HCT116 (cell line): ENCODE results near the gene DENND1A. TPM values are rescaled to one million over a fixed set of nuclear protein-coding genes. Genes with fewer than 3 reads are reported as not detected.

Source experiments
- ATAC-seq: fragments of 200-7000 bp; cut with Tn5 transposase; 2 replicates; pipeline ENCODE4 v1.9.1; 2020; ENCODE audit warnings: mild to moderate bottlenecking, moderate library complexity
- BruUV-seq: library from RNA; stranded (reverse); fragments of 400-500 nt; replicated peaks from 2 replicates; lab custom pipeline; 2021; lab: Mats Ljungman, UMichigan
- CTCF ChIA-PET: fragments of 300-600 bp; sonication (Branson Sonifier 250); formaldehyde crosslinking; loops from one replicate; lab custom pipeline; 2021; ENCODE audit warnings: antibody characterized with exemption; lab: Charles Lee
- POLR2A ChIA-PET: fragments of 300-600, 350-600 bp; sonication (Branson Sonifier 250); formaldehyde crosslinking; loops from one replicate; lab custom pipeline; 2021; ENCODE audit warnings: antibody characterized with exemption; lab: Charles Lee
- RAD21 ChIA-PET, 2 experiments: fragments of 300-600 bp; sonication (Branson Sonifier 250); formaldehyde crosslinking; loops; one replicate each; lab custom pipeline; 2023; ENCODE audit warnings: low total read pairs in 2 of 2; ENCODE audit not compliant: uncharacterized antibody in 2 of 2, unreplicated experiment in 2 of 2, low non-redundant PET in 1 of 2; lab: Charles Lee
- DNase-seq: peaks from one replicate; pipeline ENCODE4 v3.0.0-alpha.2; 2010; ENCODE audit warnings: low read depth, low spot score
- H2AFZ ChIP-seq: fragments of 200-600 bp; shearing (Covaris generic), sonication (generic); 2 replicates; pipeline ENCODE4 v1.6.1; 2017; ENCODE audit warnings: low read depth, mixed run types, mixed read lengths, antibody characterized with exemption, low read length; ENCODE audit not compliant: poor library complexity, severe bottlenecking
- H3K27ac ChIP-seq: 2 replicates; pipeline ENCODE4 v1.5.1; 2012; ENCODE audit warnings: low read depth, low read length
- H3K27me3 ChIP-seq: fragments of 200-600 bp; sonication (generic); 2 replicates; pipeline ENCODE4 v1.6.1; 2016; ENCODE audit warnings: mixed run types, low read length, mixed read lengths; ENCODE audit not compliant: insufficient read depth
- H3K36me3 ChIP-seq, 2 experiments: fragments of 200-500 bp in 1 of 2; fragments of 200-600 bp in 1 of 2; sonication (Bioruptor generic) in 1 of 2; sonication (generic) in 1 of 2; 2 replicates each; pipeline versions ENCODE4 v1.5.1 to v1.6.1; 2014 to 2016; ENCODE audit warnings: low read length in 2 of 2, inconsistent platforms in 1 of 2, mixed read lengths in 1 of 2, mixed run types in 1 of 2; ENCODE audit not compliant: insufficient read depth in 2 of 2, control insufficient read depth in 1 of 2
- H3K4me1 ChIP-seq, 2 experiments: fragments of 200-600 bp in 1 of 2; sonication (generic) in 1 of 2; 2 replicates each; pipeline versions ENCODE4 v1.5.1 to v1.6.1; 2012 to 2017; ENCODE audit warnings: low read length in 2 of 2, inconsistent platforms in 1 of 2, mild to moderate bottlenecking in 1 of 2, mixed read lengths in 1 of 2, mixed run types in 1 of 2, moderate library complexity in 1 of 2; ENCODE audit not compliant: insufficient read depth in 2 of 2, control insufficient read depth in 1 of 2
- H3K4me2 ChIP-seq: fragments of 200-600 bp; sonication (generic); 2 replicates; pipeline ENCODE4 v1.6.1; 2017; ENCODE audit warnings: mixed run types, low read length, mixed read lengths
- H3K4me3 ChIP-seq, 2 experiments: fragments of 200-600 bp in 1 of 2; sonication (generic) in 1 of 2; replicated peaks in 1 of 2; 2 replicates each; pipeline ENCODE4 v1.5.1; 2011 to 2016; ENCODE audit warnings: low read length in 2 of 2, control low read depth in 1 of 2, low read depth in 1 of 2, mild to moderate bottlenecking in 1 of 2, mixed read lengths in 1 of 2, mixed run types in 1 of 2
- H3K79me2 ChIP-seq: fragments of 200-600 bp; sonication (generic); 2 replicates; pipeline ENCODE4 v1.6.1; 2017; ENCODE audit warnings: mild to moderate bottlenecking, mixed run types, low read length, moderate library complexity, mixed read lengths; ENCODE audit not compliant: insufficient read depth
- H3K9ac ChIP-seq: fragments of 200-600 bp; sonication (generic); 2 replicates; pipeline ENCODE4 v1.6.1; 2016; ENCODE audit warnings: low read length, mixed read lengths
- H3K9me2 ChIP-seq: fragments of 200-600 bp; sonication (generic), shearing (Covaris generic); 2 replicates; pipeline ENCODE4 v1.6.1; 2017; ENCODE audit warnings: mixed run types, mild to moderate bottlenecking, moderate library complexity; ENCODE audit not compliant: insufficient read depth
- H3K9me3 ChIP-seq, 2 experiments: fragments of 200-500 bp in 1 of 2; fragments of 200-600 bp in 1 of 2; sonication (Bioruptor generic) in 1 of 2; sonication (generic) in 1 of 2; 2 replicates each; pipeline ENCODE4 v1.6.1; 2014 to 2017; ENCODE audit warnings: low read length in 2 of 2, mixed read lengths in 2 of 2, inconsistent platforms in 1 of 2, low read depth in 1 of 2, mild to moderate bottlenecking in 1 of 2, mixed run types in 1 of 2, moderate library complexity in 1 of 2; ENCODE audit not compliant: control insufficient read depth in 1 of 2, insufficient read depth in 1 of 2
- H4K20me1 ChIP-seq: fragments of 200-600 bp; sonication (generic), shearing (Covaris generic); 2 replicates; pipeline ENCODE4 v1.6.1; 2017; ENCODE audit warnings: mixed run types, mild to moderate bottlenecking, moderate library complexity; ENCODE audit not compliant: insufficient read depth
- EGR1 ChIP-seq: IDR thresholded peaks from 2 replicates; pipeline ENCODE4 v1.6.1; 2012; ENCODE audit warnings: low read depth
- ELF1 ChIP-seq: IDR thresholded peaks from 2 replicates; pipeline ENCODE4 v1.6.1; 2012; ENCODE audit warnings: low read depth, borderline replicate concordance
- EZH2phosphoT487 ChIP-seq: fragments of 200-600 bp; IDR thresholded peaks from 2 replicates; pipeline ENCODE4 v1.6.1; 2018; ENCODE audit warnings: antibody characterized with exemption, borderline replicate concordance
- FOSL1 ChIP-seq: IDR thresholded peaks from 2 replicates; pipeline ENCODE4 v1.6.1; 2012; ENCODE audit warnings: low read depth
- JUND ChIP-seq: IDR thresholded peaks from 2 replicates; pipeline ENCODE4 v1.6.1; 2012
- RAD21 ChIP-seq: IDR thresholded peaks from 2 replicates; pipeline ENCODE4 v1.6.1; 2012; ENCODE audit warnings: low read depth, mild to moderate bottlenecking
- SIN3A ChIP-seq: IDR thresholded peaks from 2 replicates; pipeline ENCODE4 v1.6.1; 2012; ENCODE audit warnings: low read depth
- SP1 ChIP-seq: IDR thresholded peaks from 2 replicates; pipeline ENCODE4 v1.6.1; 2012; ENCODE audit warnings: low read depth
- SRF ChIP-seq: IDR thresholded peaks from 2 replicates; pipeline ENCODE4 v1.6.1; 2012; ENCODE audit warnings: low read depth
- YY1 ChIP-seq: IDR thresholded peaks from 2 replicates; pipeline ENCODE4 v1.6.1; 2011; ENCODE audit warnings: low read length, low read depth, moderate library complexity, mild to moderate bottlenecking; ENCODE audit not compliant: insufficient replicate concordance; ENCODE audit errors: extremely low read depth
- ZFX ChIP-seq: fragments of 450-650 bp; IDR thresholded peaks from 2 replicates; pipeline ENCODE4 v1.6.1; 2017
- ZNF274 ChIP-seq: fragments of 200-500 bp; sonication (Bioruptor generic); IDR thresholded peaks from 2 replicates; pipeline ENCODE4 v1.6.1; 2014; ENCODE audit warnings: mild to moderate bottlenecking, low read depth, low read length, inconsistent platforms
- intact Hi-C: fragments of 100-400 bp; cut with micrococcal nuclease; formaldehyde crosslinking; loops from 2 replicates; pipeline ENCODE4 v1.10.0; 2022
- total RNA-seq: library from RNA; stranded (reverse); gene quantifications from one replicate; pipeline ENCODE4 v1.2.1, GENCODE V29; 2021; ENCODE audit not compliant: unreplicated experiment
- TF ChIP-seq, protein P1 (sequence below), 3 experiments: fragments of 200-600 bp in 1 of 3; sonication (generic) in 1 of 3; IDR thresholded peaks in 2 of 3; conservative IDR thresholded peaks in 1 of 3; 2 replicates each; pipeline ENCODE4 v1.5.1; 2012 to 2017; ENCODE audit warnings: low read depth in 2 of 3, low read length in 2 of 3, antibody characterized with exemption in 1 of 3, borderline replicate concordance in 1 of 3, control low read depth in 1 of 3, mild to moderate bottlenecking in 1 of 3, mixed read lengths in 1 of 3, mixed run types in 1 of 3, moderate library complexity in 1 of 3; ENCODE audit not compliant: insufficient read depth in 1 of 3
- TF ChIP-seq, protein P2 (sequence below): IDR thresholded peaks from 2 replicates; pipeline ENCODE4 v1.6.1; 2011; ENCODE audit warnings: mild to moderate bottlenecking, low read length, moderate library complexity; ENCODE audit not compliant: insufficient replicate concordance; ENCODE audit errors: extremely low read depth
- TF ChIP-seq, protein P3 (sequence below): IDR thresholded peaks from 2 replicates; pipeline ENCODE4 v1.6.1; 2012; ENCODE audit warnings: low read depth
- TF ChIP-seq, protein P4 (sequence below): IDR thresholded peaks from 2 replicates; pipeline ENCODE4 v1.6.1; 2012

The DENND1A gene
- total RNA-seq, 1 experiment from 2014 or later = 33.0 TPM

DNA sequence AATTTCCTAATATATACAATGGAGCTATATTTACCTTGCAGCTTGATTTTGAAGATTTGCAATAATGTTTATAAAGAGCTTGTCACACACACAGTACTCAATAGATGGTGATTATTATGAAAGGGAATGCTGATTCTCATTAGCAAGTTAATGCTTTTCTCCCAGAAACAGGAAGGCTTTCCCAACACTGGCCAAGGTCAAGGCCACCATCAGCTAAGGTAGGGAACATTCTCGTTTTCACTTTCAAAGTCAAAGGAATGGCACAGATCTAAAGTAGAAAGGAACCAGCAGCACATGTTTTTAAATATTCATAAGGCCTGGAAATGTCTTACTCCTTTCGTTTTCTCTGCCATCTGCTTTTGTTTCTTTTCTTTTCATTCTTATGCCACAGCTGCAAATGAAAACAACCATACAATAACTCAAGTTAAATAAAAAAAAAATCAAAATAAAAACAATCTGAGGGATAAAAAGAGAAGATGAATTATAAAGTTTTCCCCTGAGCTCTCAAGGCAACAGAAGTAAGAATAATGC is 307.1 kb downstream of the DENND1A start:
- DNase-seq (no peak), ATAC-seq (no peak)
- Histone ChIP-seq H3K36me3 (no peaks in the 10 kb centered on the region), H3K27ac (no peak overlapping the region), H3K9me2 (no peaks in the 10 kb centered on the region), H3K9ac (no peak overlapping the region), H3K27me3 (no peaks in the 10 kb centered on the region), H3K4me2 (no peak overlapping the region), H4K20me1 (no peaks in the 10 kb centered on the region), H3K4me1 (no peaks in the 10 kb centered on the region), H3K4me3 (no peak overlapping the region), H2AFZ (no peak overlapping the region), H3K9me3 (no peaks in the 10 kb centered on the region)
- ChIA-PET RAD21 (no interaction called here), POLR2A (no interaction called here), CTCF (no interaction called here)
- BruUV-seq = no TSS peak
- intact Hi-C loops = no loop called here
- TF ChIP-seq, protein P1, sequence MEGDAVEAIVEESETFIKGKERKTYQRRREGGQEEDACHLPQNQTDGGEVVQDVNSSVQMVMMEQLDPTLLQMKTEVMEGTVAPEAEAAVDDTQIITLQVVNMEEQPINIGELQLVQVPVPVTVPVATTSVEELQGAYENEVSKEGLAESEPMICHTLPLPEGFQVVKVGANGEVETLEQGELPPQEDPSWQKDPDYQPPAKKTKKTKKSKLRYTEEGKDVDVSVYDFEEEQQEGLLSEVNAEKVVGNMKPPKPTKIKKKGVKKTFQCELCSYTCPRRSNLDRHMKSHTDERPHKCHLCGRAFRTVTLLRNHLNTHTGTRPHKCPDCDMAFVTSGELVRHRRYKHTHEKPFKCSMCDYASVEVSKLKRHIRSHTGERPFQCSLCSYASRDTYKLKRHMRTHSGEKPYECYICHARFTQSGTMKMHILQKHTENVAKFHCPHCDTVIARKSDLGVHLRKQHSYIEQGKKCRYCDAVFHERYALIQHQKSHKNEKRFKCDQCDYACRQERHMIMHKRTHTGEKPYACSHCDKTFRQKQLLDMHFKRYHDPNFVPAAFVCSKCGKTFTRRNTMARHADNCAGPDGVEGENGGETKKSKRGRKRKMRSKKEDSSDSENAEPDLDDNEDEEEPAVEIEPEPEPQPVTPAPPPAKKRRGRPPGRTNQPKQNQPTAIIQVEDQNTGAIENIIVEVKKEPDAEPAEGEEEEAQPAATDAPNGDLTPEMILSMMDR (IDR thresholded peaks at IDR 0.05 in 2 of 3, conservative IDR thresholded peaks at IDR 0.05 in 1 of 3; ENCODE audit: borderline replicate concordance in 1 of 3, insufficient read depth in 1 of 3, low read depth in 2 of 3, low read length in 2 of 3) = no peak
- no peak for TF ChIP-seq ELF1
- no peak for TF ChIP-seq YY1
- no peak for TF ChIP-seq SP1
- TF ChIP-seq, protein P2, sequence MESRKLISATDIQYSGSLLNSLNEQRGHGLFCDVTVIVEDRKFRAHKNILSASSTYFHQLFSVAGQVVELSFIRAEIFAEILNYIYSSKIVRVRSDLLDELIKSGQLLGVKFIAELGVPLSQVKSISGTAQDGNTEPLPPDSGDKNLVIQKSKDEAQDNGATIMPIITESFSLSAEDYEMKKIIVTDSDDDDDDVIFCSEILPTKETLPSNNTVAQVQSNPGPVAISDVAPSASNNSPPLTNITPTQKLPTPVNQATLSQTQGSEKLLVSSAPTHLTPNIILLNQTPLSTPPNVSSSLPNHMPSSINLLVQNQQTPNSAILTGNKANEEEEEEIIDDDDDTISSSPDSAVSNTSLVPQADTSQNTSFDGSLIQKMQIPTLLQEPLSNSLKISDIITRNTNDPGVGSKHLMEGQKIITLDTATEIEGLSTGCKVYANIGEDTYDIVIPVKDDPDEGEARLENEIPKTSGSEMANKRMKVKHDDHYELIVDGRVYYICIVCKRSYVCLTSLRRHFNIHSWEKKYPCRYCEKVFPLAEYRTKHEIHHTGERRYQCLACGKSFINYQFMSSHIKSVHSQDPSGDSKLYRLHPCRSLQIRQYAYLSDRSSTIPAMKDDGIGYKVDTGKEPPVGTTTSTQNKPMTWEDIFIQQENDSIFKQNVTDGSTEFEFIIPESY = no peak
- no peak for TF ChIP-seq ZNF274
- TF ChIP-seq EGR1 = no peak
- TF ChIP-seq SIN3A = no peak
- TF ChIP-seq ZFX = no peak
- TF ChIP-seq SRF = no peak
- TF ChIP-seq RAD21 = no peak
- TF ChIP-seq, protein P3, sequence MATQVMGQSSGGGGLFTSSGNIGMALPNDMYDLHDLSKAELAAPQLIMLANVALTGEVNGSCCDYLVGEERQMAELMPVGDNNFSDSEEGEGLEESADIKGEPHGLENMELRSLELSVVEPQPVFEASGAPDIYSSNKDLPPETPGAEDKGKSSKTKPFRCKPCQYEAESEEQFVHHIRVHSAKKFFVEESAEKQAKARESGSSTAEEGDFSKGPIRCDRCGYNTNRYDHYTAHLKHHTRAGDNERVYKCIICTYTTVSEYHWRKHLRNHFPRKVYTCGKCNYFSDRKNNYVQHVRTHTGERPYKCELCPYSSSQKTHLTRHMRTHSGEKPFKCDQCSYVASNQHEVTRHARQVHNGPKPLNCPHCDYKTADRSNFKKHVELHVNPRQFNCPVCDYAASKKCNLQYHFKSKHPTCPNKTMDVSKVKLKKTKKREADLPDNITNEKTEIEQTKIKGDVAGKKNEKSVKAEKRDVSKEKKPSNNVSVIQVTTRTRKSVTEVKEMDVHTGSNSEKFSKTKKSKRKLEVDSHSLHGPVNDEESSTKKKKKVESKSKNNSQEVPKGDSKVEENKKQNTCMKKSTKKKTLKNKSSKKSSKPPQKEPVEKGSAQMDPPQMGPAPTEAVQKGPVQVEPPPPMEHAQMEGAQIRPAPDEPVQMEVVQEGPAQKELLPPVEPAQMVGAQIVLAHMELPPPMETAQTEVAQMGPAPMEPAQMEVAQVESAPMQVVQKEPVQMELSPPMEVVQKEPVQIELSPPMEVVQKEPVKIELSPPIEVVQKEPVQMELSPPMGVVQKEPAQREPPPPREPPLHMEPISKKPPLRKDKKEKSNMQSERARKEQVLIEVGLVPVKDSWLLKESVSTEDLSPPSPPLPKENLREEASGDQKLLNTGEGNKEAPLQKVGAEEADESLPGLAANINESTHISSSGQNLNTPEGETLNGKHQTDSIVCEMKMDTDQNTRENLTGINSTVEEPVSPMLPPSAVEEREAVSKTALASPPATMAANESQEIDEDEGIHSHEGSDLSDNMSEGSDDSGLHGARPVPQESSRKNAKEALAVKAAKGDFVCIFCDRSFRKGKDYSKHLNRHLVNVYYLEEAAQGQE = no peak
- TF ChIP-seq JUND = no peak
- TF ChIP-seq, protein P4, sequence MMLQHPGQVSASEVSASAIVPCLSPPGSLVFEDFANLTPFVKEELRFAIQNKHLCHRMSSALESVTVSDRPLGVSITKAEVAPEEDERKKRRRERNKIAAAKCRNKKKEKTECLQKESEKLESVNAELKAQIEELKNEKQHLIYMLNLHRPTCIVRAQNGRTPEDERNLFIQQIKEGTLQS = no peak
- TF ChIP-seq FOSL1 = no peak
- no peak for TF ChIP-seq EZH2phosphoT487
- TF ChIP-seq, all 23 proteins: peak for 0
- H3K79me2 ChIP-seq = no peaks in the 10 kb centered on the region
